Raji (cell line): ENCODE measurements around the gene EXOC3.

ENCODE experiments used
- POLR2A ChIP-seq: IDR thresholded peaks from 2 replicates; pipeline ENCODE4 v1.6.1; 2011; ENCODE audit warnings: low read depth, low read length, control low read depth; ENCODE audit not compliant: insufficient read depth

Gene EXOC3

GRCh38 chr5:403995-404394, 39.0 kb upstream of the EXOC3 start:
- TF ChIP-seq POLR2A, result no peak

- TF ChIP-seq POLR2A, result no peak
Measured at GRCh38 chr5:404666-405241, 38.2 kb upstream of the EXOC3 start.

DNA sequence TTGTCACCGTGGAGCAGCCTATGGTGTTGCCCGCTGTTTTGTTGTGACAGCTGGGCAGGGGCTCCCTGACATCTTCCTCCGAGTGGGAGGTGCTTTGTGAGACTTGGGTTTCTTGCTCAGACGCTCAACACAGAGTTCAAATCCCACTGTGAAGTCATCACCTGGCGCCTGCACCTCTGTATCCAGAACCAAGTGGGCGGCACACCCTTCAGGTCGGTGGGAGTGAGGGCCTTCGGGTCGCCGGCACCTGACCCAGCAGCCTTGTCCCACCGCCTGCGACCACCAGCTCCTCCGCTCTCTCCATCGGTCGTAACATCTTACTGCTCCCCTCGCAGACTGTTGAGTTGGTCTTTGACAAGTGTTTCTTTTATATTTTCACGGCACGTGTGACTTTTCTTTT, 37.6 kb upstream of the EXOC3 start:
- no peak for TF ChIP-seq POLR2A

GRCh38 chr5:406041-406440, 36.9 kb upstream of the EXOC3 start:
- no peak for TF ChIP-seq POLR2A

- no peak for TF ChIP-seq POLR2A
Measured at GRCh38 chr5:407051-407450, 35.9 kb upstream of the EXOC3 start.

GRCh38 chr5:407801-408268, 35.1 kb upstream of the EXOC3 start:
- TF ChIP-seq POLR2A, result no peak

- TF ChIP-seq POLR2A, result no peak
Measured at GRCh38 chr5:410911-411517, 32.0 kb upstream of the EXOC3 start.

GRCh38 chr5:411728-412127, 31.2 kb upstream of the EXOC3 start:
- no peak for TF ChIP-seq POLR2A

- TF ChIP-seq POLR2A, result no peak
Measured at GRCh38 chr5:415928-416635, 26.9 kb upstream of the EXOC3 start.

DNA sequence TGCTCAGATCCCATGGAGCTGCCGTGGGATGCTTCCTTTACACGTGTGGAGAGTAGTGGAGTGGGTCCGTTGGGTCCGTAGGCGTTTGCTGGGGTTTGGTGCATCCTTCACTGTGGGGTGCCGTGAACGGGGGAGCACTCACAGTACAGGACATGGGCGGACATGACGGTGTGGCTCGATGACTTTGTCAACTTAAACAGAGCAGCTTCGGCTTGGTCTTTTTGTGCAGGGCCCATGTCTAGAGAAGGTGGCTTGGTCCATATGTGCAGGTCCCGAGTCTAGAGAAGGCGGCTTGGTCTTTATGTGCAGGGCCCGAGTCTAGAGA, 26.4 kb upstream of the EXOC3 start:
- no peak for TF ChIP-seq POLR2A

DNA sequence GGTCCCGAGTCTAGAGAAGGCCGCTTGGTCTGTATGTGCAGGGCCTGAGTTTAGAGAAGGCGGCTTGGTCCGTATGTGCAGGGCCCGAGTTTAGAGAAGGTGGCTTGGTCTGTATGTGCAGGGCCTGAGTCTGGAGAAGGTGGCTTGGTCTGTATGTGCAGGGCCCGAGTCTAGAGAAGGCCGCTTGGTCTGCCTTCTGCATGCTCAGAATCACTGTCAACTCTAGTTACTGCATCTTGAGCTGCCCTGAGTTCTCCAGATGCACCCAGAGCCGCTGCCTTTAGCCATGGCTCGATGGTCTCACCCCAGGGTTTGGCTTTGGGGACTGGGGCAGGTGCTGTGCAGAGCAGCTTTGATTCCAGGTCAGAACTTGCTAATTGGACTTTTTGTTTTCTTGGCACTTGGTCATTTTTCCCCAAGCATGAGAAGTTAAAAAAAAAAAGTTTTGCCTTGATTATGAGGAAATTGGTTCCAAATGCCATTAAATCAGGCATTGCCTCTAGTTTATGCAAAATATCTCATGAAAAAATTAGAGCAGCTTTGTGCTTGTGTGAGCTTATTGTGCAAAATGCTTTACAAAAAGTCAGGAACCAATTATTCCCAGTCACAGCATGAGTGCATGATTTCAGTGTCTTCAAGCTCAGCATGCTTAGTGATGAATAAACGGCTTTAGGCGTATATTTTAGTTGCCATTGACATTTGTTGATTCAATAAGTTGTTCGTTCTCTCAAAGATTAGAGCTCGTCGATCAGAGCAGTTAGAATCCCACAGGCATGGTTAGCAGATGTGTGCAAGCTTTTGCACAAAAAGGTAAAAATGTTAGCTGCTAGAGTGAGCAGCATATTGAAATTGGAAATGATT, 25.4 kb upstream of the EXOC3 start:
- no peak for TF ChIP-seq POLR2A

- no peak for TF ChIP-seq POLR2A
Measured at GRCh38 chr5:418162-419121, 24.5 kb upstream of the EXOC3 start.

GRCh38 chr5:419970-420369, 23.0 kb upstream of the EXOC3 start:
- TF ChIP-seq POLR2A, result no peak

DNA sequence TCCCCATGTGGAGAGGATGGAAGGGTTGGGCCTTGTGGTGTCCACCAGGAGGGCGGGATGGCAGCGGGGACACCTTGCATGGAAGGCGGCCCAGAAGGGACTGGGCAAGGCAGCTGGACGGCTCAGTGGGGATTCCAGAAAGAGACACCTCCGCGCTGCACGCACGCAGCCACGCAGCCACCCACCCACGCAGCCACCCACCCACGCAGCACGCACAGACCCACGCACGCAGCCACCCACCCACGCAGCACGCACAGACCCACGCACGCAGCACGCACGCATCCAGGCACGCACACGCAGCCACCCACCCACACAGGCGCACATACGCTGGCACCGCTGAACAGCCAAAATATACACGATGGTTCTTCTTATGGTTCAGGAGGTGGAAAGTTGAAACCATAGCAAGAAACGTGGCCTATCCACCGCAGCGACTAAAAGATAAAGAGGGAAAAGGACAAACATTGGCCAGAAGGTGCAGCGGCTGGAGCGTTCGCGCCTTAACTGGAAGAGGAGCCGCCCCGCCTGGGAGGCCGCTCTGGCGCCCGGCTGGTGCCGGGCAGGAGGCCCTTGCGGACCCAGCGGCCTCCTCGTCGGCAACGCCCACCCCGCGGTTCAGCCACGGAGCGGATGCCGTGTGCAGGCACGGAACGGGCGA, 22.2 kb upstream of the EXOC3 start:
- TF ChIP-seq POLR2A, result no peak
